ENCODE data around the gene UBAP1L.

- TF ChIP-seq POLR2AphosphoS5 (IDR thresholded peaks at IDR 0.05) (no peak), CTCF (IDR thresholded peaks at IDR 0.05) (no peak)
Observed at GRCh38 chr15:65106011-65106590, 8.9 kb downstream of the UBAP1L start.
